ENCODE data around the gene RAB3IP. TPM values are rescaled to one million over a fixed set of nuclear protein-coding genes. Genes with fewer than 3 reads are reported as not detected.
"Not testable (repeated sequence)": the region's sequence is repeated elsewhere in the genome, so short reads cannot be mapped to it uniquely, and the experiment has no call there.

The RAB3IP gene
- total RNA-seq, 2 donors from 2014 or later = 37.8 to 38.7 TPM

- H3K9me3 Mint-ChIP-seq, H3K27ac Mint-ChIP-seq: not testable (repeated sequence)
These were observed 114.7 kb downstream of the RAB3IP start for GRCh38 chr12:69853176-69853961.

GRCh38 chr12:69866698-69867097 lies 128.0 kb downstream of the RAB3IP start:
- Mint-ChIP-seq H3K27me3 (ENCODE audit: low read depth) (peaks cover 14% of the 10 kb centered on the region), H3K4me3 (no peak overlapping the region), H3K36me3 (ENCODE audit: insufficient read depth in 2 of 2) (no peaks in the 10 kb centered on the region), H3K27ac (no peak overlapping the region), H3K4me1 (ENCODE audit: low read depth) (no peaks in the 10 kb centered on the region), H3K9me3 (peaks cover 0 to 3% of the 10 kb centered on the region in 2 donors)
- DNase-seq (no peak), ATAC-seq (replicated peaks in 1 of 2) (no peak)

More at GRCh38 chr12:69853176-69853961, 114.7 kb downstream of the RAB3IP start:
- not testable (repeated sequence) for ATAC-seq (replicated peaks in 1 of 2); H3K4me3 Mint-ChIP-seq; H3K4me1 Mint-ChIP-seq (ENCODE audit: low read depth); H3K36me3 Mint-ChIP-seq (ENCODE audit: insufficient read depth in 2 of 2); H3K27me3 Mint-ChIP-seq (ENCODE audit: low read depth); DNase-seq

- H3K9me3 Mint-ChIP-seq = peaks cover 0 to 3% of the 10 kb centered on the region in 2 donors
- no peak overlapping the region for H3K27ac Mint-ChIP-seq
- H3K4me3 Mint-ChIP-seq = no peak overlapping the region
- no peak for ATAC-seq (replicated peaks in 1 of 2)
- H3K4me1 Mint-ChIP-seq (ENCODE audit: low read depth) = no peaks in the 10 kb centered on the region
- peaks cover 14% of the 10 kb centered on the region for H3K27me3 Mint-ChIP-seq (ENCODE audit: low read depth)
- H3K36me3 Mint-ChIP-seq (ENCODE audit: insufficient read depth in 2 of 2) = no peaks in the 10 kb centered on the region
- DNase-seq = no peak
These were observed 130.0 kb downstream of the RAB3IP start for GRCh38 chr12:69868695-69869094.

- Mint-ChIP-seq H3K9me3 (peaks cover 0 to 3% of the 10 kb centered on the region in 2 donors), H3K27me3 (ENCODE audit: low read depth) (peaks cover 11% of the 10 kb centered on the region), H3K36me3 (ENCODE audit: insufficient read depth in 2 of 2) (no peaks in the 10 kb centered on the region), H3K4me3 (no peak overlapping the region), H3K27ac (no peak overlapping the region), H3K4me1 (ENCODE audit: low read depth) (no peaks in the 10 kb centered on the region)
- no peak for ATAC-seq (replicated peaks in 1 of 2)
- no peak for DNase-seq
These were observed 134.1 kb downstream of the RAB3IP start for GRCh38 chr12:69872804-69873203.

Other genes with a start within 250 kb of the RAB3IP start
- gene CCT2, start 153.4 kb upstream of the RAB3IP start, total RNA-seq = 100 to 1,000 TPM; 162 to 191 TPM
- gene LRRC10, start 128.0 kb upstream of the RAB3IP start, total RNA-seq = not detected
- gene BEST3, start 39.6 kb upstream of the RAB3IP start, total RNA-seq = not detected
- under 1 TPM in 1 of 2 donors, not detected in 1; 0.14 TPM for gene MYRFL, start 86.4 kb downstream of the RAB3IP start, total RNA-seq